ENCODE data around the gene SRPRA. TPM values are rescaled to one million over a fixed set of nuclear protein-coding genes. Genes with fewer than 3 reads are reported as not detected.
A peak's percentile ranks its signal among the peaks of the same experiment; 100 is the strongest.

The SRPRA gene, protein sequence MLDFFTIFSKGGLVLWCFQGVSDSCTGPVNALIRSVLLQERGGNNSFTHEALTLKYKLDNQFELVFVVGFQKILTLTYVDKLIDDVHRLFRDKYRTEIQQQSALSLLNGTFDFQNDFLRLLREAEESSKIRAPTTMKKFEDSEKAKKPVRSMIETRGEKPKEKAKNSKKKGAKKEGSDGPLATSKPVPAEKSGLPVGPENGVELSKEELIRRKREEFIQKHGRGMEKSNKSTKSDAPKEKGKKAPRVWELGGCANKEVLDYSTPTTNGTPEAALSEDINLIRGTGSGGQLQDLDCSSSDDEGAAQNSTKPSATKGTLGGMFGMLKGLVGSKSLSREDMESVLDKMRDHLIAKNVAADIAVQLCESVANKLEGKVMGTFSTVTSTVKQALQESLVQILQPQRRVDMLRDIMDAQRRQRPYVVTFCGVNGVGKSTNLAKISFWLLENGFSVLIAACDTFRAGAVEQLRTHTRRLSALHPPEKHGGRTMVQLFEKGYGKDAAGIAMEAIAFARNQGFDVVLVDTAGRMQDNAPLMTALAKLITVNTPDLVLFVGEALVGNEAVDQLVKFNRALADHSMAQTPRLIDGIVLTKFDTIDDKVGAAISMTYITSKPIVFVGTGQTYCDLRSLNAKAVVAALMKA
- 100 to 1,000 TPM; 131 to 139 TPM for total RNA-seq

DNA sequence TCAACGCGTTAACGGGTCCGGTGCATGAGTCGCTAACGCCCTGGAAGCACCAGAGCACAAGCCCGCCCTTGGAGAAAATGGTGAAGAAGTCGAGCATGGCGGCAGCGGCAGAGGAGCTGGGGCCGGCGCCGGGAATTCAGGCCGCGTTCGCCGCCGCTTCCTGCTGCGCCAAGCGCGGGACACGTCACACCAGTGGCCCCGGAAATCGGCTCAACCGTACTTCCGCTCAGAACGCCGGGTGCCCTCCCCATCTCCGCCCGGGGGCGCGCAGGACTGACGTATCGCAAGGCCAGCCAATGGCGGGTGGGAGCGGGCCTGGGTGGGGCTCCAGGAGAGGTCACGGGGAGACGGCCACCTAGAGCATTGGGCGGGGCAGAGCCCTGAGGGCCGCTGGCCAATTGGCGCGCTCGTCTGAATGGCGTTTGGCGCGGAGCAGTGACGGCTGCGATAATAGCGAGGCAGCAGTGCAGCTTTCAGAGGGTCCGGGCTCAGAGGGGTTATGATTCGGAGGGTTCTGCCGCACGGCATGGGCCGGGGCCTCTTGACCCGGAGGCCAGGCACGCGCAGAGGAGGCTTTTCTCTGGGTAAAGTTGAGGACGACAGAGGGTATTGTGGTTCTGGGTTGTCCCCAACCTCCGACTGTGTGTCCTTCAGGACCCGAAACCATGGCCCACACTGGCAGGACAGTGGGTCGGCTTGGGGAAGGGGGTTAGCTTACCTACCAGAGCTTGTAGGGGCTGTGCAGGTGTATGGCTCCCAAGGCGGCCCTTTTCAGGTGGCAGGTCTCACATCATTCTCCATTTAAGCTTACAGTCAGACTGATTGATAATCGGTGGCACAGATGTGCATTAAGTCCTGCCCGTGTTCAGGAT is at the start of gene SRPRA, which contains the start of gene FOXRED1:
TSS of gene SRPRA (minus strand) at position 188 of the 872 bp plus-strand sequence. CDS start at position 97, 91 bp downstream.
TSS of gene FOXRED1 (plus strand) at position 447 of the 872 bp plus-strand sequence. CDS start at position 500, 53 bp downstream.
- Mint-ChIP-seq H3K36me3 (ENCODE audit: low read depth) (peaks cover 66% of the 10 kb centered on the region), H3K27ac (peak within 1 kb of the TSS; percentile 95), H3K4me3 (peak within 1 kb of the TSS; percentile 86), H3K9me3 (ENCODE audit: low read depth) (no peaks in the 10 kb centered on the region), H3K27me3 (no peaks in the 10 kb centered on the region), H3K4me1 (peaks cover 38% of the 10 kb centered on the region)
- ChIA-PET POLR2A (no interaction called here), CTCF (interaction anchor here (0.6 to 3.2 kb wide), 3 partner anchors 12 to 36 kb away, joined by 3 to 11 read pairs (median 4); no protein-coding TSS in a partner anchor)
- peak; percentile 100 for DNase-seq
- intact Hi-C loops (cut with DNase I, micrococcal nuclease): loop anchor here (1.0 to 10.0 kb wide), 14 partner anchors 13 to 1314 kb away; partner anchors contain the start of genes DCPS (in 2 of the 2), FAM118B (in 2 of the 2), PUS3 (in 2 of the 2) and RPUSD4 (in 2 of the 2)
- ATAC-seq: peak; percentile 100

GRCh38 chr11:126317756-126318573 is 49.3 kb upstream of the SRPRA start:
- DNase-seq (peak; percentile 57), ATAC-seq (peak; percentile 67)
- ChIA-PET POLR2A (interaction anchor here (1.0 to 1.1 kb wide), 3 partner anchors 35 to 163 kb away, joined by 3 to 4 read pairs (median 4); no protein-coding TSS in a partner anchor), CTCF (interaction anchor here (0.7 to 1.8 kb wide), 9 partner anchors 7 to 191 kb away, joined by 3 to 9 read pairs (median 3); no protein-coding TSS in a partner anchor)
- Mint-ChIP-seq H3K27me3 (no peaks in the 10 kb centered on the region), H3K4me1 (peaks cover 33% of the 10 kb centered on the region), H3K4me3 (peak overlapping the region; percentile 48), H3K36me3 (ENCODE audit: low read depth) (peaks cover 24% of the 10 kb centered on the region), H3K9me3 (ENCODE audit: low read depth) (no peaks in the 10 kb centered on the region), H3K27ac (peak overlapping the region; percentile 77)
- intact Hi-C loops (cut with DNase I, micrococcal nuclease): loop anchor here in 1 of 2 experiments (10.0 kb wide), 1 partner anchor 97 kb away; no protein-coding TSS in a partner anchor

DNA sequence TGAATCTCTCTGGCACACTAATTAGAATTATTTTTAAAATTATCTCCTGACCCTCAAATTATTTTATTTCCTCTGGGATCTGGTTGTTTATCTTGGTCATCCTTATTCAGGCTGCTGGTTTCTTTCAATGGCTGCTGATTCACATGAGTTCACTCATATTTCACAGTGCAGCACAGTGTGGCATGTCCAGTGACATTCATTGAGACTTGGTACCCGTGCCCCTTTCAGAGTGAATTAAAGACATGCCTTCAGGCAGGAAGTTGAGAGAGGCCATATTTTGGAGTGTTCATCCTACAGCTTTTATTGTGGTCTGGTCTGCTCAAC is 48.7 kb upstream of the SRPRA start:
- H3K36me3 Mint-ChIP-seq (ENCODE audit: low read depth): peaks cover 27% of the 10 kb centered on the region
- intact Hi-C loops (cut with DNase I, micrococcal nuclease): loop anchor here in 1 of 2 experiments (10.0 kb wide), 1 partner anchor 97 kb away; no protein-coding TSS in a partner anchor
- no peaks in the 10 kb centered on the region for H3K9me3 Mint-ChIP-seq (ENCODE audit: low read depth)
- DNase-seq (no peak), ATAC-seq (no peak)
- no peaks in the 10 kb centered on the region for H3K27me3 Mint-ChIP-seq
- H3K27ac Mint-ChIP-seq: peak overlapping the region; percentile 77
- H3K4me1 Mint-ChIP-seq: peaks cover 33% of the 10 kb centered on the region
- H3K4me3 Mint-ChIP-seq: peak overlapping the region; percentile 48
- CTCF ChIA-PET: interaction anchor here (0.7 to 1.6 kb wide), 4 partner anchors 36 to 192 kb away, joined by 3 to 6 read pairs (median 4); no protein-coding TSS in a partner anchor
- POLR2A ChIA-PET: interaction anchor here (1.1 kb wide), 2 partner anchors 36 to 163 kb away, joined by 3 to 4 read pairs; no protein-coding TSS in a partner anchor

- ChIA-PET CTCF (no interaction called here), POLR2A (no interaction called here)
- no peak for DNase-seq
- H3K4me1 Mint-ChIP-seq: peaks cover 27% of the 10 kb centered on the region
- H3K9me3 Mint-ChIP-seq (ENCODE audit: low read depth): no peaks in the 10 kb centered on the region
- H3K4me3 Mint-ChIP-seq: no peak overlapping the region
- no peaks in the 10 kb centered on the region for H3K27me3 Mint-ChIP-seq
- peaks cover 29% of the 10 kb centered on the region for H3K36me3 Mint-ChIP-seq (ENCODE audit: low read depth)
- intact Hi-C loops (cut with DNase I, micrococcal nuclease): loop anchor here in 1 of 2 experiments (10.0 kb wide), 1 partner anchor 101 kb away; no protein-coding TSS in a partner anchor
- H3K27ac Mint-ChIP-seq: no peak overlapping the region
- no peak for ATAC-seq
These were observed 45.1 kb upstream of the SRPRA start for GRCh38 chr11:126313826-126314225.

GRCh38 chr11:126312961-126313360 is 44.3 kb upstream of the SRPRA start:
- no peaks in the 10 kb centered on the region for H3K9me3 Mint-ChIP-seq (ENCODE audit: low read depth)
- H3K27ac Mint-ChIP-seq: no peak overlapping the region
- peaks cover 19% of the 10 kb centered on the region for H3K4me1 Mint-ChIP-seq
- H3K4me3 Mint-ChIP-seq: no peak overlapping the region
- intact Hi-C loops (cut with DNase I, micrococcal nuclease): loop anchor here in 1 of 2 experiments (10.0 kb wide), 1 partner anchor 102 kb away; no protein-coding TSS in a partner anchor
- ATAC-seq: no peak
- H3K36me3 Mint-ChIP-seq (ENCODE audit: low read depth): peaks cover 32% of the 10 kb centered on the region
- no peaks in the 10 kb centered on the region for H3K27me3 Mint-ChIP-seq
- DNase-seq: no peak
- ChIA-PET CTCF (interaction anchor here (0.7 to 3.3 kb wide), 3 partner anchors 104 to 168 kb away, joined by 3 to 19 read pairs (median 3); no protein-coding TSS in a partner anchor), POLR2A (no interaction called here)

- Mint-ChIP-seq H3K27ac (no peak overlapping the region), H3K9me3 (ENCODE audit: low read depth) (no peaks in the 10 kb centered on the region), H3K36me3 (ENCODE audit: low read depth) (peaks cover 35% of the 10 kb centered on the region), H3K4me1 (peaks cover 14% of the 10 kb centered on the region), H3K27me3 (no peaks in the 10 kb centered on the region), H3K4me3 (no peak overlapping the region)
- no peak for ATAC-seq
- CTCF ChIA-PET: interaction anchor here (0.7 to 3.3 kb wide), 16 partner anchors 7 to 679 kb away, joined by 3 to 19 read pairs (median 4); no protein-coding TSS in a partner anchor
- intact Hi-C loops (cut with DNase I, micrococcal nuclease): loop anchor here (2.0 to 10.0 kb wide), 3 partner anchors 41 to 679 kb away; no protein-coding TSS in a partner anchor
- DNase-seq: no peak
- POLR2A ChIA-PET: no interaction called here
These were observed 43.0 kb upstream of the SRPRA start for GRCh38 chr11:126311401-126312291.

DNA sequence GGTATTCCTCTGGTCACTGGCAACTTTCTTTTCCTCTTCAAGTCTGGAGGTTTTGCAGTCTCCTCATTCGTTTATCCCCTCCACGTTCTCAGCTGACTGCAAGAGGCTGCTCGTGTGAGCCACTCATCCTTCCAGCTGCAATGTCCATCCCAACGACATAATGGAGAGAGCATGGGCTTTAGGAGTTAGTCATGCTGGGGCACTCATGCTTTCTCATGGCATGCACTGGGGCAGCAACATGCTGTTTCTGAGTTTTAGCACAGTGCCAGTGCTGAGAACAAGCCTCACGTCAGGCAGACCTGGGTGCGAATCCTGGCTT is 42.3 kb upstream of the SRPRA start:
- Mint-ChIP-seq H3K36me3 (ENCODE audit: low read depth) (peaks cover 32% of the 10 kb centered on the region), H3K4me3 (no peak overlapping the region), H3K4me1 (peaks cover 12% of the 10 kb centered on the region), H3K27me3 (no peaks in the 10 kb centered on the region), H3K9me3 (ENCODE audit: low read depth) (no peaks in the 10 kb centered on the region), H3K27ac (no peak overlapping the region)
- POLR2A ChIA-PET: no interaction called here
- CTCF ChIA-PET: interaction anchor here (0.7 to 3.3 kb wide), 18 partner anchors 8 to 679 kb away, joined by 3 to 19 read pairs (median 4); partner anchors contain the start of genes ST3GAL4 and TIRAP
- ATAC-seq (no peak), DNase-seq (no peak)
- intact Hi-C loops (cut with DNase I, micrococcal nuclease): loop anchor here (1.0 to 10.0 kb wide), 6 partner anchors 42 to 680 kb away; partner anchors contain the start of gene ST3GAL4 (in 1 of the 2)

- Mint-ChIP-seq H3K27me3 (no peaks in the 10 kb centered on the region), H3K4me1 (peaks cover 17% of the 10 kb centered on the region), H3K27ac (no peak overlapping the region), H3K36me3 (ENCODE audit: low read depth) (peaks cover 34% of the 10 kb centered on the region), H3K4me3 (no peak overlapping the region), H3K9me3 (ENCODE audit: low read depth) (no peaks in the 10 kb centered on the region)
- ATAC-seq: peak; percentile 60
- ChIA-PET POLR2A (interaction anchor here (0.7 kb wide), 1 partner anchor 86 kb away, joined by 3 read pairs; no protein-coding TSS in a partner anchor), CTCF (interaction anchor here (0.7 to 3.3 kb wide), 19 partner anchors 9 to 680 kb away, joined by 3 to 19 read pairs (median 3); partner anchors contain the start of genes ST3GAL4 and TIRAP)
- intact Hi-C loops (cut with DNase I, micrococcal nuclease): loop anchor here (1.0 to 10.0 kb wide), 6 partner anchors 42 to 680 kb away; partner anchors contain the start of gene ST3GAL4 (in 1 of the 2)
- peak; percentile 74 for DNase-seq
These were observed 41.7 kb upstream of the SRPRA start for GRCh38 chr11:126310200-126310991.

Measured in activated CD4-positive, alpha-beta T cell treated with anti-CD3 and anti-CD28 coated beads for 36 hours (primary cell).